CD4-positive, alpha-beta T cell treated with Interleukin-12 subunit alpha and Interleukin-12 subunit beta, for 1 hour (primary cell): ENCODE data around the gene CNIH3.
"Not testable (repeated sequence)": the region's sequence is repeated elsewhere in the genome, so short reads cannot be mapped to it uniquely, and the experiment has no call there.

Source experiments
- DNase-seq: peaks from one replicate; pipeline ENCODE4 v3.0.0-alpha.2; 2020

CNIH3 gene

GRCh38 chr1:224615861-224616755 lies at the start of gene CNIH3:
CNIH3 (plus strand) TSS chr1:224616317; CDS start chr1:224617175, 858 bp downstream.
- DNase-seq = peak; percentile 30

DNA sequence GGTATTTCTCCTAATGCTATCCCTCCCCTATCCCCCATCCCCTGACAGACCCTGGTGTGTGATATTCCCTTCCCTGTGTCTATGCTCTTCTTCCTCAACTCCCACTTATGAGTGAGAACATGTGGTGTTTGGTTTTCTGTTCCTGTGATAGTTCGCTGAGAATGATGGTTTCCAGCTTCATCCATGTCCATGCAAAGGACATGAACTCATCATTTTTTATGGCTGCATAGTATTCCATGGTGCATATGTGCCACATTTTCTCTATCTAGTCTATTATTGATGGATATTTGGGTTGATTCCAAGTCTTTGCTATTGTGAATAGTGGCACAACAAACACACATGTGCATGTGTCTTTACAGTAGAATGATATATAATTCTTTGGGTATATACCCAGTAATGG lies 49.6 kb upstream of the CNIH3 start:
- not testable (repeated sequence) for DNase-seq

- no peak for DNase-seq
Measured at GRCh38 chr1:224569276-224569675, 46.8 kb upstream of the CNIH3 start.

GRCh38 chr1:224571975-224572374 lies 44.1 kb upstream of the CNIH3 start:
- not testable (repeated sequence) for DNase-seq

DNA sequence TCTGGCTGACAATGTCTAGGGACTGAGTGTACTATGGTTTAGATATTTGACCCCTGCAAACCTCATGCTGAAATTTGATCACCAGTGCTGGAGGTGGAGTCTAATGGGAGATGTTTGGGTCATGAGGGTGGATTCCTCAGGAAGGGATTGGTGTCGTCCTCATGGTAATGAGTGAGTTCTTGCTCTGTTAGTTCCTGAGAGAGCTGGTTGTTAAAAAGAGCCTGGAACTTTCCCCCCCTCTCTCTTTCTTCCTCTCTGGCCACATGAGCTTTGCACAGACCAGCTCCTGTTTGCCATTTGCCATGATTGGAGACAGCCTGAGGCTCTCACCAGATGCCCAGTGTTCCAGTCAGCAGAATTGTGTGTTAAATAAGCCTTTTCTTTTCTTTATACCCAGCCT lies 36.6 kb upstream of the CNIH3 start:
- no peak for DNase-seq

DNA sequence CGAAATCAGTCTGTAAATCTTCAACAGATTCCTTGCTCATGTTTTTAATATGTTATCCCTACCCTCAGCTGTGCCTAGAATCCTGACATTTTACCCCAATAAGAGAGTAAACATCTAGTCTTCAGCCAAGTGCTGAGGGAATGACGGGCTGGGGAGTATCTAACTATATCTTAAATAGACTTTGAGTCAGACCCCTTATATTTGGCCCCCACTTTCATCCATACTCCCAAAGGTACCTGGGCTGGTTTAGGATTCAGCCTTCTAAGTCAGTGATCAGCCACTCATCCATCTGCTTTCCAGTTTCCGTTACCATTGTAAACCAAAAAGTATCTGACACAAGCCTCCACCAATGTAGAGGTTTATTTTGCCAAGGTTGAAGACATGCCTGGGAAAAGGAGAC lies 36.1 kb upstream of the CNIH3 start:
- no peak for DNase-seq

DNA sequence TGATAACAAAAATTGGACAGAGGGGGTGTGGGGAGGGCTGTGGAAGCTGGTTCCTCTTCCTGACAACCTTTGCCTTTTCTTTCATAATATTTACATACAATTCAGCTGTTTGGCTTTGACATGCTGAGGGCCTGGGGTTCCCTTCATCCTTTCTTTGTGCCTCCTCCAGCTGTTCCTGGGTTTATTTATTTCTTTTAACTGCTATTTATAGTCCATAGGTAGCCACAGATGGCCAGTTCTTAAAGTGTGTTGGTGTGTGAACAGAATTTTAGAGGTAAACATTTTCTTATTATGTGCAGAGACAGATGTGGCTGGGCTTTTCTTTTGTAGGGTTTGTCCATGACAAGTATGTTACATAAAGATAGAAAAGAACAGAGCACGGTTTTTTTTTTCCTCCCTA lies 34.1 kb upstream of the CNIH3 start:
- DNase-seq = no peak

DNA sequence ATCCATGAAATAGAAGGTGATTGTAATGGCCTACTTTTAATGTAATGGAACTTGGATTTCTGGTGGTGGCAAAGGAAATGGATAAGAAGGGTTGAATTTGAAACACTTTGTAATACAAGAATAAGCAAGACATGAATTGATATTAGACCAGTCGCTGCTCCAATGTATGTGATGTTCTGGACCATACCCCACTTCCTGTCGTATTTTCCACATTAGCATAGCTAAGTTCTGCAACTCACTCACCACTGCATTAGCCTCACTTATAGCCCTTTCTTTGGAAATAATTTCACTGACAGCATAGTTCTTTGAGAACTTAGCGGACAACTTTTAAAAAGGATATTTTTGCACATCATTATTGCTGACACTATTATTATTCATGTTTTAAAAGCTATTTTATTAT lies 32.3 kb upstream of the CNIH3 start:
- no peak for DNase-seq

DNA sequence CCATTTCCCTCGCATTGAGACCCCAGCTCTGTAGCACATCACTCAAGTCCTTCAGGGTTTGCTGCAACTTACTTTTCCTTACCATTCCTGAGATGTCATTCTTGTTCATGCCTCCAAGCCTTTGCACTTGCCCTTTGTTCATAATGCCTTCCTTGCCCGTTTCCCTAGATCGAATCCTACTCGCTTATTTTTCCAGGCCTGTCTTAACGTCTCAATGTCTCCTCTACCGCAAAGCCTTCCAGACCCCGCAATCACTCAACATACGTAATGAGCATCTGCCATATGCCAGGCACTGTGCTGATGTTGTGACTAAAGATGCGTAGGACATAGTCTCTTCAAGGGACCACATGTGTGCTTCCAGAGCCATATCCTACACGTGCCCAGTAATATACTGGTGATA lies 31.1 kb upstream of the CNIH3 start:
- no peak for DNase-seq

DNA sequence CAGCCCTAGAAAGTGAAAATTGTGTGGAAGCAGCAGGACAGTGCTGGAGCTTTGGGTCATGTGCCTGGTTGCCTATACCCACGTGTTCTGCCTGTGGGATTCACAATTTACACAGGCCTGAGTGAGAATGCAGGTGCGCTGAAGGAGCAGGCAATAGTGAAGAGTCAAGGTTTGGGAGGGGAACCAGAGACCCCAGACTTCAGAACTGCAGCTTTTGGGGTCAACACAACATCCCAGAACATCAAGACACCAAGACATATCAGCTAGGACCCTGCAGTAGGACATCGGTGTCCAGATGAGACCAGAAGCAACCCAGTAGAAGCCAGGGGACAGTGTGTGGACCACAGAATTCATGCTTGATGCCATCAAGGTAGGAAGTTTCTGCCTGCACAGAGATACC lies 29.1 kb upstream of the CNIH3 start:
- DNase-seq = no peak

- no peak for DNase-seq
Measured at GRCh38 chr1:224588515-224588914, 27.6 kb upstream of the CNIH3 start.

- no peak for DNase-seq
Measured at GRCh38 chr1:224589006-224589405, 27.1 kb upstream of the CNIH3 start.

DNA sequence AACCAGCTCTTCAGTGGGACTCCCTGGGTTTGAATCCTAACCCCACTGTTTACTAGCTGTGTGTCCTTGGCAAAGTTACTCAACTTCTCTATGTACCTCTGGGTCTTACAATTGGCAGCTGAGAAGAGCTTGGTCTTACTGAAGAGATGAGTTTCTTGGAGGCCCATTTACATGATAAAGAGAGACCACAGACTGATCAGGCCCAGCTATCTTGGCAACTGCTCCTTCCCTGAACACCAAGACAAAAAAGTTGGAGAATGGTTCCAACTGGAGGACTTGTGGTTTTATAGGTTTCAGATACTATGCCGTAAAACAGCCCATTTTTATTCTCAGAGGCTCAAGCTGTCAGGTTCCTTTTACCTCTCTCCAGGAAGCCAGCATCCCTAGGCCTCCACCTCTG lies 24.8 kb upstream of the CNIH3 start:
- no peak for DNase-seq

- DNase-seq = no peak
Measured at GRCh38 chr1:224592636-224593582, 23.2 kb upstream of the CNIH3 start.

DNA sequence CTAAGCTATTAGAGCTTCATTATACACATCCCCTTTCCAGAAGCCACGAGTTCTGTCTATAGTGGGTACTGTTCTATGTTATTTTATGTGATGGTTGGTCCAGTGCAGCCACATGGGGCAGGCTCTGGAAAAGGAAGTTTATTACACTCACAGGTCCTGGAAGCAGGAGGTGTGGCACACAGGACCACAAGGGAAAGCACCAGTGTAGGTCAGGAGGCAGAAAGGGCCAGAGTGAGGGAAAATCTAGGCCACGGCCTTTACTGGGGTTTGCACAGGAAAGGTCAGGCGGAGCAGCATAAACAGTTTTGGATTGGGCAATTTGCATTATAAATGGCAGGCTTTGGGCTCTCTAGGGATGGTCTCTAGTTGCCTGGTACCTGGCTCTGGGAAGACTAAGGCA lies 21.8 kb upstream of the CNIH3 start:
- no peak for DNase-seq

GRCh38 chr1:224594851-224595250 lies 21.3 kb upstream of the CNIH3 start:
- DNase-seq = no peak

DNA sequence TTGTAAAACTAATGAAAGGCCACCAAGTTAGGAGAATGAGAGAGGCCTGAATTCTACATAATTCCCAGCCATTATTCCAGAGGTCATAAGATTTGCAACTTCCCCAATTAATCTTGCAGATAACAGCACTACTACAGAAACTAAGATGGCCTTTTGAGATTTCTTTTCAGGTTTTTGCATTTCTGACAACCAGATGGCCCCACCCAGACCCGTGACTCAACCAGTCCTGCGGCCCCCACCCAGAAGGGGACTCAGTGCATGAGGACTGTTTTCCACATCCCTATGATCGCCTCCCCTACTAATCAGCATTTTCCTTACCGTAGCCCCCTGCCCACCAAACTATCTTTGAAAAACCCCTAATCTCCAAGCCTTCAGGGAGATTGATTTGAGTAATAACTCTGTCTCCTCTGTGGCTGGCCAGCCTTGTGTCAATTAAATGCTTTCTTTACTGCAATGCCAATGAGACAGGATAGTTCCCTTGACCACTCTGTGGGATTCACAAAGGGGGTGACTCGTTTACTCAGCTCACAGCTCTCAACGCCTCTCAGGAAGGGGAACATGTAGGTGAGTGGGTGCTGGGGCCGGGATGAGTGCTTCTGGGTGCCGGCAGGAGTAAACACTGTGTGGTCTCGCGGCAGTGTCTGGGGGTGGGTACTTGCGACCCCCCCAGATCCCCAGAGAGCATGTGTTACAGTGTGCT lies 10.5 kb upstream of the CNIH3 start:
- no peak for DNase-seq

DNA sequence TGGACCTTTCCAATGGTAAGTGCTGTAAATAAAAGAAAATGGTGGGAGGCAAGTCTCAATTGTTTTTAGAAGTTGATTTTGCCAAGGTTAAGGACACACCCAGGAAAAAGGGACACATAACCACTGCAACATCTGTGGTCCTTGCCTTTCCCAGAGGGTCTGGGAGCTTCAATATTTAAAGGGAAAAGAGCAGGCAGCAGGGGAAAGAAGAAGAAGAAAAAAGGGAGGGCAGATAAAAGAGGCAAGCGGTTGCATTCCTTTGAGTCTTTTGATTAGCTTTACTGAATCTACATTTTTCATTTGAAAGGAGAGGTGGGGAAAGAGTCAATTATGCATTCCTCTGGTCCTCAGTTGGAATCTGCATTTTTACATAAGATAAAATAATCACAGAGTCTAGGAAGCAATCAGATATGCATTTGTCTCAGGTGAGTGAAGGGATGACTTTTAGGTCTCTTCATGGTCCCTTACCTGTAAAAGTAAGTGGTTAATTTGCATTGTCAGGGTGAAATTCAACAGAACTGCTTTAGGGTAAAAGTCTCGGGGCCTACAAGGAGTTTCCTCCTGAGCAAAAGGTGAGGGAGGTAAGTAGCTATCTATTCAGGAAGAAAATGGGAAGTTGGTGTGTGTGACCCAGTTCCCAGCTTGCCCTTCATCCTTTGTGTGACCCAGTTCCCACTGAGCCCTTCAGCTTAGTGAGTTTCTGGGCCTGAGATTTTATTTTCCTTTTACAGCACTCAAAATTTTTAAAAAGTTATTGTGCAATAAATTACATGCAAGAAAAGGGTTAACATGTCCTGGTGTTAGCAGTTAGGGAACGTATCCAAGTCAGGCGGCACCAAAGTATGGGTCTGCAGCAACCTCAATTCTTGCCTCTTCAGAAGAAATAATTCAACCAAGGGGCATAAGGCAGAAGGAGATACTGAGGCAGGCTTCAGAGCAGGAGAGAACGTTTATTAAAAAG lies 8.6 kb upstream of the CNIH3 start:
- no peak for DNase-seq

GRCh38 chr1:224609333-224609732 lies 6.8 kb upstream of the CNIH3 start:
- no peak for DNase-seq

DNA sequence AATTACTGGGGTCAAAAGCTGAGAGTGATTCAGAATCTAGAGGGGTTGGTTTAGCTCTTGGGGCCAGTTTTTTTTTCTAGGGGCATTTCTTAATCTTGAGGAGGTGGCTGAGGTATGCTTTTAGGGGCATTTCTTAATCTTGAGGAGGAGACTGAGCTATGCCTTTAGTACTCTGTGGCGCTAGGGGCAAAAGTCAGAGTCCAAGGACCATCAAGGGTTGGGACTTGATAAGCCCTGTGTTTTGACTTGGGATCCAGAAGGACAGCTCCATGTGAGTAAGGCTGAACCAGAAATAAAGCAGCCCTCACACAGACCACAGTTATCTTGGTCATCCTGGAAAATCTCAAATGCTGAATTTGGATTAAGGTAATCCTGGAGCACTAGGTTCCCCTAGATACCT lies 3.9 kb upstream of the CNIH3 start:
- no peak for DNase-seq

DNA sequence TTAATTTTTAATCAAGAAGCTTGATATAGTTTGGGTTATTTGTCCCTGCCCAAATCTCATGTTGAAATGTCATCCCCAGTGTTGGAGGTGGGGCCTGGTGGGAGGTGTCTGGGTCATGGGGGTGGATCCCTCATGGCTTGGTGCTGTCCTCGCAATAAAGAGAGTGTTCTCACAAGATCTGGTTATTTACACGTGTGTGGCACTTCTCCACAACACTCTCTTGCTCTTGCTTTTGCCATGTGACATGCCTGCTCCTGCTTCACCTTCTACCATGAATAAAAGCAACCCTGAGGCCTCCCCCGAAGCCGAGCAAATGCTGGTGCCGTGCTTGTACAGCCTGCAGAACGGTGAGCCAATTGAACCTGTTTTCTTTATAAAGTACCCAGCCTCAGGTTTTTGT lies 2.6 kb upstream of the CNIH3 start:
- DNase-seq = no peak
